Karpas-422 (cell line): Measurements from ENCODE around the gene GNAQ. TPM values are rescaled to one million over a fixed set of nuclear protein-coding genes. Genes with fewer than 3 reads are reported as not detected.

Experiments used
- DNase-seq: peaks from one replicate; pipeline ENCODE4 v3.0.0-alpha.2; 2015
- H2AFZ ChIP-seq: fragments of 200-600 bp; sonication (generic); 2 replicates; pipeline ENCODE4 v1.6.1; 2014; ENCODE audit warnings: antibody characterized with exemption, low read length, mixed read lengths
- H3K27ac ChIP-seq: fragments of 200-600 bp; sonication (generic); 2 replicates; pipeline ENCODE4 v1.5.1; 2014; ENCODE audit warnings: mild to moderate bottlenecking, low read length, moderate library complexity
- H3K27me3 ChIP-seq: fragments of 200-600 bp; sonication (generic); 2 replicates; pipeline ENCODE4 v1.6.1; 2014; ENCODE audit warnings: low read length, mixed read lengths
- H3K36me3 ChIP-seq: fragments of 200-600 bp; sonication (generic); 2 replicates; pipeline ENCODE4 v1.6.1; 2014; ENCODE audit warnings: low read length, mixed read lengths; ENCODE audit not compliant: insufficient read depth
- H3K4me1 ChIP-seq: fragments of 200-600 bp; sonication (generic); 2 replicates; pipeline ENCODE4 v1.6.1; 2014; ENCODE audit warnings: mild to moderate bottlenecking, low read length, mixed read lengths
- H3K4me2 ChIP-seq: fragments of 200-600 bp; sonication (generic); 2 replicates; pipeline ENCODE4 v1.6.1; 2014; ENCODE audit warnings: low read length, low read depth, mild to moderate bottlenecking; ENCODE audit not compliant: poor library complexity, severe bottlenecking
- H3K4me3 ChIP-seq: fragments of 200-600 bp; sonication (generic); 2 replicates; pipeline ENCODE4 v1.5.1; 2014; ENCODE audit warnings: mild to moderate bottlenecking, antibody characterized with exemption, low read length, mixed read lengths
- H3K79me2 ChIP-seq: fragments of 200-600 bp; sonication (generic); 2 replicates; pipeline ENCODE4 v1.6.1; 2014; ENCODE audit warnings: mild to moderate bottlenecking, low read length, mixed read lengths
- H3K9ac ChIP-seq: fragments of 200-600 bp; sonication (generic); 2 replicates; pipeline ENCODE4 v1.6.0; 2014; ENCODE audit warnings: low read length
- H3K9me2 ChIP-seq: fragments of 200-600 bp; sonication (generic), shearing (Covaris generic); replicated peaks from 2 replicates; pipeline ENCODE4 v1.6.0; 2014; ENCODE audit warnings: mild to moderate bottlenecking, low read length, moderate library complexity; ENCODE audit not compliant: insufficient read depth
- H3K9me3 ChIP-seq: fragments of 300-700, 200-600 bp; sonication (generic); 2 replicates; pipeline ENCODE4 v1.6.1; 2014; ENCODE audit warnings: low read length, mixed read lengths
- H4K20me1 ChIP-seq: fragments of 200-600 bp; sonication (generic); 2 replicates; pipeline ENCODE4 v1.6.1; 2014; ENCODE audit warnings: mild to moderate bottlenecking, antibody characterized with exemption, low read length, low read depth; ENCODE audit not compliant: insufficient read depth
- total RNA-seq: library from RNA; depleted of rRNA; stranded (reverse); fragments of >200 nt; shearing (Covaris generic); gene quantifications from 2 replicates; pipeline ENCODE4 v1.2.3, GENCODE V29; 2014; ENCODE audit warnings: low replicate concordance

Gene GNAQ
- total RNA-seq, 1 experiment from 2014 or later: not detected

DNA sequence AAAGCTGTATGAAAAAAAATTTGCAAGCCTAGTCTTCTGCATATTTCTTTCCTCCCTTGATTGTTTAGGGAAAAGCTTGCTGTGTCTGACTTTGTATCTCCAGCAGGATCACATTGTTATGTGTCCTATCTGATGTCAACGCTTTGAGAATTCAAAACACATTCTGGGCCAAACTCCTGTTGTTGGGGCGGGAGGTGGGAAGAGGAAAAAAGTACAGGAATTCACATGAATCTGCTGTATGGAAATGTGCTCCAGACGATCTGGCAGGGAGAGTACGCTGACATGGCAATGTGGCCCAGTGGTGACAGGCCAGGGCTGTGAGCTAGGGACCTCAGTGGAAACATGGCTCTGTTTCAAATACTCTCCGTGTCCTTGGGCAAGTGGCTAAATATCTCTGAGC, 296.1 kb downstream of the GNAQ start:
- no peak for DNase-seq
- no peaks in the 10 kb centered on the region for H3K36me3 ChIP-seq
- no peak overlapping the region for H2AFZ ChIP-seq
- no peak overlapping the region for H3K9ac ChIP-seq
- no peaks in the 10 kb centered on the region for H3K27me3 ChIP-seq
- no peaks in the 10 kb centered on the region for H3K9me2 ChIP-seq
- no peak overlapping the region for H3K27ac ChIP-seq
- H3K4me3 ChIP-seq: no peak overlapping the region
- no peaks in the 10 kb centered on the region for H4K20me1 ChIP-seq
- H3K4me2 ChIP-seq: no peak overlapping the region
- H3K9me3 ChIP-seq: no peaks in the 10 kb centered on the region
- no peaks in the 10 kb centered on the region for H3K79me2 ChIP-seq
- peaks cover 88% of the 10 kb centered on the region for H3K4me1 ChIP-seq

- DNase-seq: peak; percentile 95
- Histone ChIP-seq H3K9me2 (no peaks in the 10 kb centered on the region), H3K9me3 (no peaks in the 10 kb centered on the region), H3K4me3 (peak overlapping the region; percentile 58), H3K27me3 (no peaks in the 10 kb centered on the region), H3K9ac (peak overlapping the region; percentile 60), H3K27ac (peak overlapping the region; percentile 98), H3K79me2 (no peaks in the 10 kb centered on the region), H3K4me1 (peaks cover 82% of the 10 kb centered on the region), H2AFZ (no peak overlapping the region), H4K20me1 (no peaks in the 10 kb centered on the region), H3K36me3 (no peaks in the 10 kb centered on the region), H3K4me2 (peak overlapping the region; percentile 81)
Observed at GRCh38 chr9:77731930-77732329, 299.7 kb downstream of the GNAQ start.

DNA sequence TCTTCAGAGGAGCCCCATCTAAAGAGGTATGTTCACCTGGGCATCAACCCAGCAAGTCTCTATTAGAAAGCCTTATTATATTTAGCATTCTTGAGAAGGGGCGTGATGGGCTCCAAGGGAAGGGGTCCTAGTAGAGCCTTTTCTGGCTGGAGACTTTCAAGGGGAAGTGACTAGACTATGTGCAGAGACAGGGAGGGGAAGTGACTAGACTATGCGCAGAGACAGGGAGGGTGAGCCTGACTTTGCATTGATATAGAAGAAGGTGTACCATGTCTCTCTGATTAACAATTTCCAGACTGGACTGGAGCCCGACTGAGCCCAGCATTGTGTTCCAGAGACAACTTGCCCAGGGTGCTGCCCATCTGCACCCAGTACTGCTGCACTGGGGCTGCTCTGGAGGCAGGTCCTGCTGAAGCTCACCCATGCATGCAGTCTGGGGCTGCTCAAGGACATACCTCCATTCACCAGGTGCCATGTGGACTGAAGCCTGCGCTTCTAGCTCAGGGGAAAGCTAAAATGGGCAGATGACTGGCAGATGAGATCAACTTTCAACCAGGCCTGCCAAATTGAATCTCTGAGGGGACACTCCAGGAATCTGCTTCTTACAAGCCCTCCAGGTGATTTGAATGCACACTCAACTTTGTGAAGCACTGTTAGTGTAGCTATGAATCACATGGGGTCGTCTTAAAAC, 300.5 kb downstream of the GNAQ start:
- Histone ChIP-seq H3K27me3 (no peaks in the 10 kb centered on the region), H3K4me1 (peaks cover 80% of the 10 kb centered on the region)

GRCh38 chr9:77729177-77729576, 302.4 kb downstream of the GNAQ start:
- Histone ChIP-seq H3K27me3 (no peaks in the 10 kb centered on the region), H3K36me3 (no peaks in the 10 kb centered on the region), H3K9me2 (no peaks in the 10 kb centered on the region), H3K4me1 (peaks cover 81% of the 10 kb centered on the region), H2AFZ (no peak overlapping the region), H3K9me3 (no peaks in the 10 kb centered on the region), H3K27ac (no peak overlapping the region; the same call in 1 of the 2 replicates), H3K4me2 (peak overlapping the region; percentile 28), H3K79me2 (no peaks in the 10 kb centered on the region), H3K9ac (no peak overlapping the region), H4K20me1 (no peaks in the 10 kb centered on the region), H3K4me3 (no peak overlapping the region)
- DNase-seq: no peak

More for the DNA sequence above, 300.5 kb downstream of the GNAQ start:
- no peaks in the 10 kb centered on the region for H4K20me1 ChIP-seq
- H3K27ac ChIP-seq: peak overlapping the region; percentile 98
- no peak overlapping the region for H2AFZ ChIP-seq
- no peaks in the 10 kb centered on the region for H3K36me3 ChIP-seq
- H3K9ac ChIP-seq: peak overlapping the region; percentile 60
- H3K9me2 ChIP-seq: no peaks in the 10 kb centered on the region
- H3K79me2 ChIP-seq: no peaks in the 10 kb centered on the region
- peak; percentile 97 for DNase-seq
- peak overlapping the region; percentile 81 for H3K4me2 ChIP-seq
- no peaks in the 10 kb centered on the region for H3K9me3 ChIP-seq
- H3K4me3 ChIP-seq: peak overlapping the region; percentile 58

DNA sequence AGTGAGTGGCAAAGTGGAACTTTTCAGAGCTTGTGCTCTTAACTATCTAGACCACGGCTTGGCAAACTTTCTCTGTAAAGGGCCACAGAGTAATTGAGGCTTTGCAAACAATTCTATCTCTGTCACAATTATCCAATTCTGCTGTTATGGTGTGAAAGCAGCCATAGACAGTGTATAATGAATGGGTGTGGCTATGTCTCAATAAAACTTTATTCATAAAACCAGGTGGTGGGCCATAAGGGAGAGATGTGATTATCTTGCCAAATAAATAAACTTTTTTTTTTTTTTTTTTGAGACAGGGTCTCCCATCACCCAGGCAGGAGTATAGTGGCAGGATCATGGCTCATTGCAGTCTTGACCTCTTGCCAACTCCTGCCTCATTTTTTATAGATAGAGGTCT, 304.8 kb downstream of the GNAQ start:
- Histone ChIP-seq H4K20me1 (no peaks in the 10 kb centered on the region), H3K4me2 (no peak overlapping the region)

DNA sequence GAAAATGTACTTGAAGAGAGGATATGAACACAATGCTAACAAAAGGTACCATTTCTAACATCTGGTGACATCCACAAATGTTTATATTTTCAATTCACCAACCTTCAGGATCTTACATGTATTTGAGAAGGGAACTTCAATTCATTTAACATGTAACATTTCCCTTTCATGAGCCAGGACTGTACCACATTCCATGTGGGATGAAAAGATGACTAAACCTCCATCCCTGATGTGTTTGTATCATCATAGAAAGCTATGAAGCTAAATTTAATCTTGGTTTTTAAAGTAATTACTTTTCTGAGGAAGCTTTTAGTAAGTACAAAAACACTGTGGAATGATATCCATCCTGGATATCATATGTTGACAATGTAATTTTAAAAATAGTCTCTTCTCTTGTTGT, 305.3 kb downstream of the GNAQ start:
- H3K4me3 ChIP-seq: no peak overlapping the region
- peaks cover 5% of the 10 kb centered on the region; the same call in 1 of the 2 replicates for H3K9me3 ChIP-seq
- H3K4me2 ChIP-seq: no peak overlapping the region
- H3K27ac ChIP-seq: no peak overlapping the region
- H3K4me1 ChIP-seq: peaks cover 64% of the 10 kb centered on the region
- H2AFZ ChIP-seq: peak overlapping the region; percentile 36; the same call in 1 of the 2 replicates
- H3K36me3 ChIP-seq: no peaks in the 10 kb centered on the region
- no peaks in the 10 kb centered on the region for H3K9me2 ChIP-seq
- H3K9ac ChIP-seq: no peak overlapping the region
- no peaks in the 10 kb centered on the region for H3K79me2 ChIP-seq
- no peak for DNase-seq
- no peaks in the 10 kb centered on the region for H4K20me1 ChIP-seq
- no peaks in the 10 kb centered on the region for H3K27me3 ChIP-seq

More for the DNA sequence above, 304.8 kb downstream of the GNAQ start:
- Histone ChIP-seq H3K4me1 (peaks cover 64% of the 10 kb centered on the region), H3K27ac (no peak overlapping the region), H3K9ac (no peak overlapping the region), H3K9me3 (peaks cover 5% of the 10 kb centered on the region; the same call in 1 of the 2 replicates), H3K9me2 (no peaks in the 10 kb centered on the region), H3K27me3 (no peaks in the 10 kb centered on the region), H3K79me2 (no peaks in the 10 kb centered on the region), H3K36me3 (no peaks in the 10 kb centered on the region), H2AFZ (no peak overlapping the region), H3K4me3 (no peak overlapping the region)
- DNase-seq: no peak

DNA sequence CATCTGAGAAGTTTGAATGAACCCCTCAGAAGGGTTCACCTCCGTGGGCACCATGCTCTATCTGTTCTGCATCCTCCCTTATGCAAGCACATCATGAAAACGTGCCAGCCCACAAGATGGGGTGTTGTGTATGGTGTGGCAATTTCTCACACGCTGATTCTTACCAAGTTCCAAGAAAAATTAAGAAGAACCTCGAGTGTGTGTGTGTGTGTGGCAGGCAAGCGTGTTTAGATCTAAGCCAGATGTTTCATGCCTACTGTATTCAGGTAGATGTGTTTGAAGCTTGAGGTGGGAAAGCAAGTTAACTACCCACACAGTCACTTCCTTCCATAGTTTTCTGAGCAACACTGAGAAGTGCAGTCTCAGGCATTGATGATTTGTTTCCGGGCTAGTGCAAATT, 305.8 kb downstream of the GNAQ start:
- no peak for DNase-seq
- H3K9ac ChIP-seq: no peak overlapping the region
- peak overlapping the region; percentile 36; the same call in 1 of the 2 replicates for H2AFZ ChIP-seq
- no peaks in the 10 kb centered on the region for H3K9me2 ChIP-seq
- no peaks in the 10 kb centered on the region for H3K79me2 ChIP-seq
- H3K36me3 ChIP-seq: no peaks in the 10 kb centered on the region
- H3K4me2 ChIP-seq: no peak overlapping the region
- H3K27ac ChIP-seq: no peak overlapping the region
- no peaks in the 10 kb centered on the region for H3K27me3 ChIP-seq
- H3K4me3 ChIP-seq: no peak overlapping the region
- H3K4me1 ChIP-seq: peaks cover 59% of the 10 kb centered on the region
- no peaks in the 10 kb centered on the region for H4K20me1 ChIP-seq
- H3K9me3 ChIP-seq: peaks cover 5% of the 10 kb centered on the region; the same call in 1 of the 2 replicates

- H3K36me3 ChIP-seq: no peaks in the 10 kb centered on the region
- DNase-seq: no peak
- H3K27me3 ChIP-seq: no peaks in the 10 kb centered on the region
- no peaks in the 10 kb centered on the region for H4K20me1 ChIP-seq
- H3K4me1 ChIP-seq: peaks cover 53% of the 10 kb centered on the region
- peaks cover 5% of the 10 kb centered on the region; the same call in 1 of the 2 replicates for H3K9me3 ChIP-seq
- no peaks in the 10 kb centered on the region for H3K9me2 ChIP-seq
- no peaks in the 10 kb centered on the region for H3K79me2 ChIP-seq
- H3K27ac ChIP-seq: no peak overlapping the region
- no peak overlapping the region for H2AFZ ChIP-seq
- no peak overlapping the region for H3K4me2 ChIP-seq
- no peak overlapping the region for H3K9ac ChIP-seq
- no peak overlapping the region for H3K4me3 ChIP-seq
Observed at GRCh38 chr9:77725046-77725694, 306.4 kb downstream of the GNAQ start.
